NOMO-1 treated with DMSO at 0.1 percent for 48 hours (cell line): Measurements from ENCODE around the gene ALOX5.
"Not testable (repeated sequence)": the region's sequence is repeated elsewhere in the genome, so short reads cannot be mapped to it uniquely, and the experiment has no call there.

Experiments used
- DNase-seq: peaks from one replicate; lab custom pipeline; 2025; ENCODE audit not compliant: unreplicated experiment; lab: John Stamatoyannopoulos, UW

The ALOX5 gene

GRCh38 chr10:45373003-45373575 is 927 bp upstream of the ALOX5 start:
- DNase-seq: no peak

DNA sequence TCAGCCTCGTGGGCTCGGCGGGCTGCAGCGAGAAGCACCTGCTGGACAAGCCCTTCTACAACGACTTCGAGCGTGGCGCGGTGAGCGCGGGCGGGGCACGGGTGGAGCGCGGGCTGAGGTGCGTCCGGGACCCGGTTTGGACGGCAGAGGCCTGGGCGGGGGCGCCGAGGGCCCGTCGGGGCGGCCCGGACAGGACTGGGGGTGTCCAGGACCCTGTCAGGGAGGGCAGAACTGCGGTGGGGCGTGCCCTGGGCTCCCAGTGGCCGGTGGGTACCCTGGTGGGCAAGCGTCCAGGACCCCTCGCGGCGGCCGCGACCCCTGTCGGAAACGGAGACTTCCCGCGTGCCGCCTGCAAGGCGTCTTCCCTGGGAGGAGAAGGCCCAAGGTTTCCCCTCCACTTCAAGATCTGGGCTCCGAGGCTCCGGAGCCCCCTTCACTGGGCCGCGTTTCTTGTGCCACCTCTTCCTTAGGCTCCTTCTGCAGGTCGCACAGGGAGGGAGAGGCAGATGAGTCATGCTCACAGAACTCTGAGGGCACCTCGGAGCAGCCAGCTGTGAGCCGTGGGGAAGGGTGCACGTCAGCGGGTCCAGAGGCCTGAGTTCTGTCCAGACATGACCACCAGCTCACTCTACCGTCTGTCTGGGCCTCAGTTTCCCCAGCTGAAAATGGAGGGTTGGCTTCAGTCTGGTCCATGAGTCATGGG is 485 bp downstream of the ALOX5 start:
- DNase-seq: no peak

GRCh38 chr10:45375101-45375500 is 1.1 kb downstream of the ALOX5 start:
- no peak for DNase-seq

DNA sequence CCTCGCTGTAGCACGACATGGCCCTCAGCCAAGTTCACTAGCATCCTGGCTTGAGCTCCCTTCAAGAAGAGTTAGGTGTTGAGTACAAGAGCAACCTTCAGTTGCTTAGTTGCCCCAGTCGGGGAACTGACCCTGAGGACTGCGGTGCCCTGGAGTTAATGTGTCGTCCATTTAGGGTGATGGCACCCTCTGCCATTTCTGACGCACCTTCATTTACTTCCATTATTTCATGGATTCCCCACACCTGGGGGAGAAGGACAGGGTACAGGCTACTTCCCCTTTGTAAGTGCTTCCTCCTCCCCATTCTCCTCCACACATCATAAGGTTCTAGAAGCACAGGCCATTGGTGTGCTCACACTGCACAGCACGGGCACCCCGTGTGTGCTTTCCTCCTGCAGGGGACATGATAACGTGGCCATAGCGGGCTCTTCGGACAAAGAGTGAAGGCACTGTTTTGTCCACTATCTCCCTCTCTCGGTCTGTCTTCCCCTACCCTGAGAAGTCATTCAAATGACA is 1.8 kb downstream of the ALOX5 start:
- DNase-seq: peak; percentile 57

DNA sequence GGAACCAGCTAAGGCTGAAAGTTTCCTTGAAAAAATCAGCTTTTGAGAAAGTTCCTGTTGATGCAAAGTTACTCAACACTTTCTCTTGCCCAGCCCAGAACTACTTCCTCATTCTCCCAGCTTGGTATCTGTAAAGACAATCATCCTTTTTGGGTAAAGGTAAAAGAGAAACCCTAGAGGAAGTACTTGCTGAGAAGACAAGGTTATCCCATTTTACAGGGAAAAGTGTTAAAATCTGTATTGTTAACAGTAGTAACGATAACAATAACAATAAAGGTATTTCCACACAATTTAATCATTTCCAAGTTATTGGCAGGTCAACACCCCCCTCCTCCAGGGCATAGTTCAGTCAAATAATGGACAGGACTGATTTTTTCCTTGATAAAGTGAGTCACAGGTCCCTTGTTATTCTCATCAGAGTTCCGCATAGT is 2.4 kb downstream of the ALOX5 start:
- peak; percentile 91 for DNase-seq

- DNase-seq: no peak
These were observed 3.3 kb downstream of the ALOX5 start for GRCh38 chr10:45377321-45377720.

- no peak for DNase-seq
These were observed 3.8 kb downstream of the ALOX5 start for GRCh38 chr10:45377858-45378257.

- no peak for DNase-seq
These were observed 5.1 kb downstream of the ALOX5 start for GRCh38 chr10:45378914-45379726.

GRCh38 chr10:45379891-45380540 is 6.0 kb downstream of the ALOX5 start:
- peak; percentile 69 for DNase-seq

- no peak for DNase-seq
These were observed 7.0 kb downstream of the ALOX5 start for GRCh38 chr10:45380903-45381620.

DNA sequence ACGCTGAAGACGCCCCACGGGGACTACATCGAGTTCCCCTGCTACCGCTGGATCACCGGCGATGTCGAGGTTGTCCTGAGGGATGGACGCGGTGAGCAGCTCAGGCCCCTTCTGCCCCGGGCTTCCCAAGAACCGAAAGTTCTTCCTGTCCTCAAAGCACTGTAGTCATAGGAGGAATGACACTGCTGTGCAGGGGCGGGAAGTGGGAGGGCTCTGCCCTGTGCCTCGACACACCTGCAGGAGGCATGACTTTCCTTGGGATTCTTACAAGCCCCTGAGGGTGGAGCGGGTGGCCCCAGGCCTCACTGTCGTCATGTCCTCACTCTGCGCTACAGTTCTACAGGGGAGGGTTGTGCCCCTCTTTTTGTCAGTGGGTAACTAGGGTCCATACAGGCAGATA is 8.6 kb downstream of the ALOX5 start:
- no peak for DNase-seq

DNA sequence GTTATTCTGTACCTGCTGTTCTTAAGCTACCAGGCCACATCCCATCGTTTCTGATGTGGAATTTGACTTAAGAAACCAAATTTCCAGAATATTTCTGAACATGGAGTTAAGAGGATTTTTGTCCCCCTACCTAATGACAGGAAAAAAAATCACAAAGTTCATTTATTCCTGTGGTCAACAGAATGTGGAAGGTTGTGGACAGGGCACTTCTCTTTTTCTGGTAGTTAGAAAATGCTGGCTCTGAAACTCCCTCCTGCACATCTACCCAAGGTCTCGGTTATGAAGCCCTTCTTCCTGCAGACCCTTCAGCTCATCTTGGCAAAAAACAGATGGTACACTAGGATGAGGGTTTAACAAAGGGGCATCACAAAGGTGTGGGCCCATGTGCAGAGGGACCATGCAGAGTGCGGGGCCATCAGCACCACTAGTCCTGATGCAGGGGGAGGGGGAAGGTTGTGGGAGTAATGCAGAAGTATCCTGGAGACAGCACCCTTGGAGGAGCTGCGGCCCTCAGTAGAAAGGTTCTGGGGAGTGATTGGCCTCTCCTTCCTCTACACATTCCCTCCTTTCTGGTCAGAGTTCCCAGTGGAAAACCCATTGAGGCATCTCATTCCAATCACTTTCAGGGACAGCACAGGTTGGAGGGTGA is 9.8 kb downstream of the ALOX5 start:
- peak; percentile 34 for DNase-seq

DNA sequence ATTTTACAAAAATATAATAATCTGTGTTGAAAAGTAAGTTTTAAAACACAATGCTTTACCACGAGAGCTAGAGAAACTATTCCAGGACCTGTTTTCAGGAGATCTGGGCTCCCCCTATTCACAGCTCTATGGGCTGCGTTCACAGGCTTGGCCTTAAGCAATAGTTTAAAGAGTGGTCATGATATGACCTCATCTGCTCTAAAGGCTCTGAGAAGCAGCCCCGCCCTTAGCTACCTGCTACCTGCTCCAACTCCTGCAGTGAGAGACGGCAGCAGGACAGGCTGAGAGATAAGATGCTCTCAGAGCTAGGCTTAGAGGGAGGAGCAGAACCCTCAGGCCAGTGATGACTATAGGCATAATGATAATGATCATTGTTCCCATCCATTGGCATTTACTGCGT is 12.6 kb downstream of the ALOX5 start:
- DNase-seq: no peak

GRCh38 chr10:45387096-45387893 is 13.3 kb downstream of the ALOX5 start:
- DNase-seq: no peak

DNA sequence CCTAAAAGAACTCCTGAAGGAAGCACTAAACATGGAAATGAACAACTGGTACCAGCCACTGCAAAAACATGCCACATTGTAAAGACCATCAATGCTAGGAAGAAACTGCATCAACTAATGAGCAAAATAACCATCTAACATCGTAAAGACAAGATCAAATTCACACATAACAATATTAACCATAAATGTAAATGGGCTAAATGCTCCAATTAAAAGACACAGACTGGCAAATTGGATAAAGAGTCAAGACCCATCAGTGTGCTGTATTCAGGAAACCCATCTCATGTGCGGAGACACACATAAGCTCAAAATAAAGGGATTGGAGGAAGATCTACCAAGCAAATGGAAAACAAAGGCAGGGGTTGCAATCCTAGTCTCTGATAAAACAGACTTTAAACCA is 15.7 kb downstream of the ALOX5 start:
- not testable (repeated sequence) for DNase-seq

DNA sequence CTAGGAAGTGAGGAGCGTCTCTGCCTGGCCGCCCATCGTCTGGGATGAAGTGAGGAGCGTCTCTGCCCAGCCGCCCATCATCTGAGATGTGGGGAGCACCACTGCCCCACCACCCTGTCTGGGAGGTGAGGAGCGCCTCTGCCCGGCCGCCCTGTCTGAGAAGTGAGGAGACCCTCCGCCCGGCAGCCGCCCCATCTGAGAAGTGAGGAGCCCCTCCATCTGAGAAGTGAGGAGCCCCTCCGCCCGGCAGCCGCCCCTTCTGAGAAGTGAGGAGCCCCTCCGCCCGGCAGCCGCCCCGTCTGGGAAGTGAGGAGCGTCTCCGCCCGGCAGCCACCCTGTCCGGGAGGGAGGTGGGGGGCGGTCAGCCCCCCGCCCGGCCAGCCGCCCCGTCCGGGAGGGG is 17.6 kb downstream of the ALOX5 start:
- not testable (repeated sequence) for DNase-seq

GRCh38 chr10:45395554-45395953 is 21.5 kb downstream of the ALOX5 start:
- DNase-seq: no peak

GRCh38 chr10:45398595-45398994 is 24.6 kb downstream of the ALOX5 start:
- DNase-seq: no peak

- no peak for DNase-seq
These were observed 25.1 kb downstream of the ALOX5 start for GRCh38 chr10:45399113-45399512.
